KMS-11 (cell line): ENCODE measurements around the gene MEX3D.

Experiments used
- H2AFZ ChIP-seq: fragments of 200-600 bp; sonication (generic); 2 replicates; pipeline ENCODE4 v1.6.1; 2016; ENCODE audit warnings: antibody characterized with exemption, mixed run types, low read depth
- H3K27ac ChIP-seq: fragments of 200-600 bp; sonication (generic); 2 replicates; pipeline ENCODE4 v1.6.1; 2016; ENCODE audit warnings: mild to moderate bottlenecking, mixed run types
- H3K27me3 ChIP-seq: fragments of 200-600 bp; sonication (generic); 2 replicates; pipeline ENCODE4 v1.6.1; 2017; ENCODE audit warnings: mild to moderate bottlenecking, low read depth, mixed run types, moderate library complexity; ENCODE audit not compliant: insufficient read depth
- H3K36me3 ChIP-seq: fragments of 200-600 bp; sonication (generic); 2 replicates; pipeline ENCODE4 v1.6.1; 2017; ENCODE audit warnings: mild to moderate bottlenecking, mixed run types; ENCODE audit not compliant: insufficient read depth
- H3K4me1 ChIP-seq: fragments of 200-600 bp; sonication (generic); 2 replicates; pipeline ENCODE4 v1.6.1; 2016; ENCODE audit warnings: mild to moderate bottlenecking, low read depth, mixed run types; ENCODE audit not compliant: poor library complexity, severe bottlenecking
- H3K4me2 ChIP-seq: fragments of 200-600 bp; sonication (generic); 2 replicates; pipeline ENCODE4 v1.7.0; 2016; ENCODE audit warnings: mild to moderate bottlenecking, mixed run types
- H3K4me3 ChIP-seq: fragments of 200-600 bp; sonication (generic); IDR thresholded peaks from 2 replicates; pipeline ENCODE4 v1.6.1; 2017; ENCODE audit warnings: low read depth, low read length, mixed read lengths; ENCODE audit not compliant: insufficient read depth
- H3K79me2 ChIP-seq: fragments of 200-600 bp; sonication (generic); 2 replicates; pipeline ENCODE4 v1.6.1; 2016; ENCODE audit warnings: low read depth, mixed run types; ENCODE audit not compliant: insufficient read depth
- H3K9ac ChIP-seq: fragments of 200-600 bp; sonication (generic); 2 replicates; pipeline ENCODE4 v1.6.1; 2016; ENCODE audit warnings: mild to moderate bottlenecking, mixed run types
- H4K20me1 ChIP-seq: fragments of 200-600 bp; sonication (generic); 2 replicates; pipeline ENCODE4 v1.6.1; 2016; ENCODE audit warnings: mild to moderate bottlenecking, mixed run types; ENCODE audit not compliant: insufficient read depth
- TF ChIP-seq, protein P1 (sequence below): fragments of 200-600 bp; sonication (generic); conservative IDR thresholded peaks from 2 replicates; pipeline ENCODE4 v1.6.1; 2017; ENCODE audit warnings: low read depth, mild to moderate bottlenecking, antibody characterized with exemption, low read length, moderate library complexity, mixed read lengths

MEX3D gene

DNA sequence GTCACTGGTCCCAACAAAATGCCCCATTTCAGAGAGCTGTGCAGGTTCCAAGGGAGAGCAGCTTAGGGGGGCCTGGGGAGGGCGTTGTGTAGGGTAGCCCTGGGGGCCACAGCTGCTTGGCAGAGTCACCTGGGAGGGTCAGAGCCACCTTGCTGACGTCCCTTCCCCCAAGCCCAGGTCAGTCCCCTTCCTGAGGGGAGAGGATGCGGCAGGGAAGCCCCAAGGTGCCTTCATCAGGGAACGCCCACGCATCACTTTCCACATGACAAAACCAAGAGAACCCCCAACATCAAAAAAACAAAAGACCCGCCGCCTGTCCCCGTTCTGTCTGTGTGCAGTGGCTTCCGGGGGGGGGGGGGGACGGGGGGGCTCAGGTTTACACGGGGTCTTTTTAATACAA, 42.5 kb upstream of the MEX3D start:
- Histone ChIP-seq H3K4me1 (peaks cover 10% of the 10 kb centered on the region), H3K79me2 (no peaks in the 10 kb centered on the region), H2AFZ (no peak overlapping the region), H4K20me1 (no peaks in the 10 kb centered on the region), H3K9ac (no peak overlapping the region), H3K27ac (no peak overlapping the region), H3K4me3 (no peak overlapping the region), H3K4me2 (no peak overlapping the region), H3K27me3 (no peaks in the 10 kb centered on the region), H3K36me3 (no peaks in the 10 kb centered on the region)
- TF ChIP-seq, protein P1, sequence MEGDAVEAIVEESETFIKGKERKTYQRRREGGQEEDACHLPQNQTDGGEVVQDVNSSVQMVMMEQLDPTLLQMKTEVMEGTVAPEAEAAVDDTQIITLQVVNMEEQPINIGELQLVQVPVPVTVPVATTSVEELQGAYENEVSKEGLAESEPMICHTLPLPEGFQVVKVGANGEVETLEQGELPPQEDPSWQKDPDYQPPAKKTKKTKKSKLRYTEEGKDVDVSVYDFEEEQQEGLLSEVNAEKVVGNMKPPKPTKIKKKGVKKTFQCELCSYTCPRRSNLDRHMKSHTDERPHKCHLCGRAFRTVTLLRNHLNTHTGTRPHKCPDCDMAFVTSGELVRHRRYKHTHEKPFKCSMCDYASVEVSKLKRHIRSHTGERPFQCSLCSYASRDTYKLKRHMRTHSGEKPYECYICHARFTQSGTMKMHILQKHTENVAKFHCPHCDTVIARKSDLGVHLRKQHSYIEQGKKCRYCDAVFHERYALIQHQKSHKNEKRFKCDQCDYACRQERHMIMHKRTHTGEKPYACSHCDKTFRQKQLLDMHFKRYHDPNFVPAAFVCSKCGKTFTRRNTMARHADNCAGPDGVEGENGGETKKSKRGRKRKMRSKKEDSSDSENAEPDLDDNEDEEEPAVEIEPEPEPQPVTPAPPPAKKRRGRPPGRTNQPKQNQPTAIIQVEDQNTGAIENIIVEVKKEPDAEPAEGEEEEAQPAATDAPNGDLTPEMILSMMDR, result no peak

DNA sequence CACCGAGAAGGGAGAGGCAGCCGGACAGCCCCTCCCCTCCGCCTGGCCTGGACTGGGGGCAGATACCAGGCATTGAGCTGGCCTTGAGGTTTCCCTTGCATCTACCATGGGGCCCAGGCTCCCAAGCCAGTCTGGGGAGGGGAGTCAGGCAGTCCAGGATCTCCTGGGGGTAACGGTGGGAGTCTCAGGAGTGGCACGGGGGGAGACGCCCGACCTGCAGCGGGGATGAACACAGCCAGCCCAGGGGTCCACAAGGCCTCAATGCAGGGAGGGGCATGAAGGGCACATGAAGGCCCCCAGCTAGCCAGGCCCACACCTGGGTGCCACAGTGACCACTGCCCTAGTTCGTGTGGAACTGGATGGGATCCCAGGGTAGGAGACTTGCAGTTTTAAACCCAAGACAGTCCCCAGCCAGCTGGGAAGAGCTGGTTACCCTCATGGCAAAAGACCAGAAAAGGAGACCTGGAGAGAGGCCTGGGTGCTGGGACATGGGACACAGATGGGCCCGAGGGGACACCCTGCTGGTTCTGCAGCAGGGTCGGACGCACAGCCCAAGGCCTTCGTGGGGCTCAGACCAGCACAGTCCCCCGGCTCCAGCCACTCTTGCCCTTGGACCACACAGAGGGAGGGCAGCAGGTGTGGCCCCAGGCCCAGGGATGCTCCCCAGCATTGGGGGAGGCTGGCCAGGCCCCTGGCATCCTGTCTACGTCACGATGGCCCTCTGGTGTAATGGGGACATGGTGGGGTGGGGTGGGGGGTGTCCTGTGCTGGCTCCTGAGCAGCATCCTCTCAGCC, 41.8 kb upstream of the MEX3D start:
- Histone ChIP-seq H3K4me3 (no peak overlapping the region), H3K4me2 (no peak overlapping the region), H4K20me1 (no peaks in the 10 kb centered on the region), H3K27me3 (no peaks in the 10 kb centered on the region), H3K79me2 (peaks cover 2% of the 10 kb centered on the region), H3K36me3 (no peaks in the 10 kb centered on the region), H3K27ac (no peak overlapping the region), H2AFZ (no peak overlapping the region), H3K9ac (no peak overlapping the region), H3K4me1 (peaks cover 10% of the 10 kb centered on the region)
- TF ChIP-seq, protein P1, result no peak

DNA sequence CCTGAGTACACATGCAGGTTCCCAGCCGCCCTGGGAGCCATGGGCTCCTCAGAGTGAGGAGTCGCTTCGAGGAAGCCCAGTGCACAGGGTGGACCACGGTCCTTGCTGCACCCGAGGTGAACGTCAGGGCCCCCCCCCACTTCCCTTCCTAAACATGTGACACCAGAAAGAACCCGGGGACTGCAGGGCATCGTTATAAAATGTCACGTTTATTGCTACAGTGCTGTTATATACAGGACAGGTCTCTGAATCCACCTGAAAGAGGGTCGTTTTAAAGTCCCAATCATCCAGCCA, 40.9 kb upstream of the MEX3D start:
- H3K4me2 ChIP-seq, result no peak overlapping the region
- peaks cover 15% of the 10 kb centered on the region for H3K4me1 ChIP-seq
- peaks cover 11% of the 10 kb centered on the region for H3K79me2 ChIP-seq
- H3K4me3 ChIP-seq, result no peak overlapping the region
- TF ChIP-seq, protein P1, result no peak
- H3K36me3 ChIP-seq, result no peaks in the 10 kb centered on the region
- no peak overlapping the region for H3K27ac ChIP-seq
- no peaks in the 10 kb centered on the region for H4K20me1 ChIP-seq
- no peak overlapping the region for H2AFZ ChIP-seq
- H3K27me3 ChIP-seq, result no peaks in the 10 kb centered on the region
- H3K9ac ChIP-seq, result no peak overlapping the region

- Histone ChIP-seq H3K4me1 (peaks cover 19% of the 10 kb centered on the region), H3K9ac (no peak overlapping the region), H4K20me1 (no peaks in the 10 kb centered on the region), H3K27me3 (no peaks in the 10 kb centered on the region), H3K36me3 (no peaks in the 10 kb centered on the region), H3K4me3 (no peak overlapping the region), H3K79me2 (peaks cover 16% of the 10 kb centered on the region), H2AFZ (no peak overlapping the region), H3K4me2 (no peak overlapping the region), H3K27ac (no peak overlapping the region)
- TF ChIP-seq, protein P1, result no peak
Observed at GRCh38 chr19:1608359-1609102, 40.4 kb upstream of the MEX3D start.
